22Rv1 (cell line): Measurements from ENCODE around the gene TMEFF1.

Source experiments
- H3K27ac ChIP-seq: fragments of 450-650 bp; 2 replicates; pipeline ENCODE4 v1.5.1; 2017
- ZFX ChIP-seq: fragments of 450-650 bp; IDR thresholded peaks from 2 replicates; pipeline ENCODE4 v1.6.1; 2017; ENCODE audit warnings: antibody characterized with exemption, borderline replicate concordance
- TF ChIP-seq, protein P1 (sequence below): fragments of 450-650 bp; IDR thresholded peaks from 2 replicates; pipeline ENCODE4 v1.5.1; 2017; ENCODE audit warnings: mild to moderate bottlenecking

The TMEFF1 gene

DNA sequence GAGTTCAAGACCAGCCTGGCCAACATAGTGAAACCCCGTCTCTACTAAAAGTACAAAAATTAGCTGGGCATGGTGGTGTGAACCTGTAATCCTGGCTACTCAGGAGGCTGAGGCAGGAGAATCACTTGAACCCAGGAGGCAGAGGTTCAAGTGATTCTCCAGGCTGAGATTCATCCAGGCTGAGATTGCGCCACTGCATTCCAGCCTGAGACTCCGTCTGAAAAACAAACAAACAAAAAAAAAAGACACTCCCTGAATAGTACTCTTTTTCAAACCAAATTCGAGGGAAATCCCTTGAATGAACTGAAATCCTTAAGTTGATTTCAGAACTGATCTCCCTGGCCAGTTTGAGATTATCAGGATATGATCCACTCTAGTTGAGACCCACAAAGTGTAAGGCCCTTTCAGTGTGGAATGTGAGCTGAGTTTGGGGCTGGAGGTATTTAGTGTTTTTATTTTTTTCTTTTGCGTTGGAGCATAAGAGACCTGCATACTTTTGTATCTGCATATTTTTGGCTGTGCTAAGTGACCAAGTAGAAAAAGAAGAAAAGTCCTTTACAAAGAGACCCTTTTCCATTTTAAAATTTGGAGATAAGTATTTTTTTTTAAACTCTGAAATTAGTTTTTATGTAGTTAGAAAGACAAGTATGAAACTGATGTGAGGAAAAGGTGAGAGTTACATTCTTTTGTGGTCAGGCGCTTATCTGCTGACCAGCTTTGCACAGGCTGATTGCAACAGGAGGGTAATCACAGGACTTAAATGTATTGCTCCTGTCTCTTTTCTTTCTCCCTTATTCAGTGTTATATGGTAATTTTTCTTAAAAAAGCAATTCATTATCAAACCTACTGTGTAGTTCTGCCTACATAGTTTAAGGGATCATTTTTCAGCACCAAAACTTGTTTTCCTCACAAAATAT, 42.9 kb downstream of the TMEFF1 start:
- TF ChIP-seq ZFX = no peak
- TF ChIP-seq, protein P1, sequence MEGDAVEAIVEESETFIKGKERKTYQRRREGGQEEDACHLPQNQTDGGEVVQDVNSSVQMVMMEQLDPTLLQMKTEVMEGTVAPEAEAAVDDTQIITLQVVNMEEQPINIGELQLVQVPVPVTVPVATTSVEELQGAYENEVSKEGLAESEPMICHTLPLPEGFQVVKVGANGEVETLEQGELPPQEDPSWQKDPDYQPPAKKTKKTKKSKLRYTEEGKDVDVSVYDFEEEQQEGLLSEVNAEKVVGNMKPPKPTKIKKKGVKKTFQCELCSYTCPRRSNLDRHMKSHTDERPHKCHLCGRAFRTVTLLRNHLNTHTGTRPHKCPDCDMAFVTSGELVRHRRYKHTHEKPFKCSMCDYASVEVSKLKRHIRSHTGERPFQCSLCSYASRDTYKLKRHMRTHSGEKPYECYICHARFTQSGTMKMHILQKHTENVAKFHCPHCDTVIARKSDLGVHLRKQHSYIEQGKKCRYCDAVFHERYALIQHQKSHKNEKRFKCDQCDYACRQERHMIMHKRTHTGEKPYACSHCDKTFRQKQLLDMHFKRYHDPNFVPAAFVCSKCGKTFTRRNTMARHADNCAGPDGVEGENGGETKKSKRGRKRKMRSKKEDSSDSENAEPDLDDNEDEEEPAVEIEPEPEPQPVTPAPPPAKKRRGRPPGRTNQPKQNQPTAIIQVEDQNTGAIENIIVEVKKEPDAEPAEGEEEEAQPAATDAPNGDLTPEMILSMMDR = no peak
- no peak overlapping the region for H3K27ac ChIP-seq

DNA sequence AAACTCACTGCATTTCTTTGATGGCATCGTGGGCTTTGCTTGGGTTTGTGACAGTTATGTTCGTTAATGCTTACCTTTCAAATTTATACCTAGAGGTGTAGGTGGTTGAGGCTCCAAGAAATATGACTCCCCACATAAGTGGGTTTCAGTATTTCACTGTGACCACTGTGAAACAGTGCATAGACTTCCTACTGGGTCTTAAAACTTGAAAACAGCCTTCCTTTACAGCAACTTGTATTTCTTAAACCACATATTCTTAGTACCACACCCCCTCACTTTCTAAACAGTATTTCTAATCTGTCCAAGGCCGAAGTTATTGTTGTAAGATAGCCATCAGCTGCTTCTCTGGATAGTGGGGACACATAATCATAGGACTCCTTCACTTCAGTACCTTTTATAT, 48.3 kb downstream of the TMEFF1 start:
- TF ChIP-seq ZFX = no peak
- TF ChIP-seq, protein P1 = no peak
- no peak overlapping the region for H3K27ac ChIP-seq

DNA sequence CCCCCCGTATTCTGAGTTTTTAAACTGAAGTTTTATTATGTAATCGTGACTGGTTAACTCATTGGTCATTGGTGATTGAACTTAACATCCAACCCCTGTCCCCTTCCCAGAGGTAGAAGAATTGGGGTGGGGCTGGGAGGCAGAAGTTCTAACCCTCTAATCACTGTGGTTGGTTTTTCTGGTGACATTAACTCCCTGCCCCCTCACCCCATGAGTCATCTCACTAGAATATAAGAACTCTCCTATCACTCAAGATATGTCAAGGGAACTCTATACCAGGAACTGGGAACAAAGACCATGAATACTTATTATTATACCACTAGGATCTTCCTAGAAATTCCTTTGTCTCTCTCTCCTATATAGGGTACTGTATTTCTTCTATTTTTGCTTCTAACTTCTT, 52.6 kb downstream of the TMEFF1 start:
- no peak for TF ChIP-seq ZFX
- TF ChIP-seq, protein P1 = no peak
- no peak overlapping the region for H3K27ac ChIP-seq

DNA sequence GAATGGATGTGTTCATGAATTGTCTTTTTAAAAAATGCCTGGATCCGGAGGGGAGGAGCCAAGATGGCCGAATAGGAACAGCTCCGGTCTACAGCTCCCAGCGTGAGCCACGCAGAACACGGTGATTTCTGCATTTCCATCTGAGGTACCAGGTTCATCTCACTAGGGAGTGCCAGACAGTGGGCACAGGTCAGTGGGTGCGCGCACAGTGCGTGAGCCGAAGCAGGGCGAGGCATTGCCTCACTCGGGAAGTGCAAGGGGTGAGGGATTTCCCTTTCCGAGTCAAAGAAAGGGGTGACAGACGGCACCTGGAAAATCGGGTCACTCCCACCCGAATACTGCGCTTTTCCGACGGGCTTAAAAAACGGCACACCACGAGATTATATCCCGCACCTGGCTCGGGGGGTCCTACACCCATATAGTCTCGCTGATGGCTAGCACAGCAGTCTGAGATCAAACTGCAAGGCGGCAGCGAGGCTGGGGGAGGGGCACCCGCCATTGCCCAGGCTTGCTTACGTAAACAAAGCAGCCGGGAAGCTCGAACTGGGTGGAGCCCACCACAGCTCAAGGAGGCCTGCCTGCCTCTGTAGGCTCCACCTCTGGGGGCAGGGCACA, 54.3 kb downstream of the TMEFF1 start:
- peak overlapping the region; percentile 64 for H3K27ac ChIP-seq

DNA sequence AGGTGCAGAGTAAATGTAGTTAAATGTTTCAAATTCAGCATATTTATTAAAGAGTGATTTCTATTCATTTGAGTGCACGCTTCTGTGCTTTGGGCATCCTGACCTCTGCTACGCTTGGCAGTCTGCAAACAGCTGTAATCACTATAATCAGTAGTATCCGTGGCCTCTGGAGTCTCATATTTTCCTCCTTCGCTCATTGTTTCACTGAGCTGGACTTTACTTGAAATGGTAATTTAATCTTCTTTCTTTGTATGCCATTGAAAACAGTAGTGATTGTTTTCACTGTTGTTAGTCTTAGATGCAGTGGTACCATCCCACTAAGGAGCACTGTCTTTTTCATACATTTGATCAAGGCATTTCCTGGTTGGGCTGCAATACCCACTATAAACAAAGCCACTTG, 61.5 kb downstream of the TMEFF1 start:
- no peak for TF ChIP-seq ZFX
- TF ChIP-seq, protein P1 = no peak
- no peak overlapping the region for H3K27ac ChIP-seq

DNA sequence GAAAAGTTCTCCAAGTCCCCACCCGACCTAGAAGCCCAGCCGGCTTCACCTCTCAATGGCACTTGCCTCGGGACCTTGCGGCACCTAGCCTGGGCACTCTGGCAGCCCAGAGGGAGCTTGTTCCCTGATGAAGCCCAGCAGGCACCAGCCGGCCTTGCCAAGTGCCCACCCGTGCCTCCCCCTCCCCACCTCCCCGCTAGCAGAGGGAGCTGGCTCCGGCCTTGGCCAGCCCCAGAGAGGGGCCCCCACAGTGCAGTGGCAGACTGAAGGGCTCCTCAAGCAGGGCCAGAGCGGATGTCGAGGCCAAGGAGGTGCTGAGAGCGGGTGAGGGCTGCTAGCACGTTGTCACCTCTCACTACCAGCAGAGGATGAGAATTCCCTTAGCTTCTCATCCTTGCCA, 67.4 kb downstream of the TMEFF1 start:
- H3K27ac ChIP-seq = no peak overlapping the region
- TF ChIP-seq ZFX = no peak
- TF ChIP-seq, protein P1 = no peak

DNA sequence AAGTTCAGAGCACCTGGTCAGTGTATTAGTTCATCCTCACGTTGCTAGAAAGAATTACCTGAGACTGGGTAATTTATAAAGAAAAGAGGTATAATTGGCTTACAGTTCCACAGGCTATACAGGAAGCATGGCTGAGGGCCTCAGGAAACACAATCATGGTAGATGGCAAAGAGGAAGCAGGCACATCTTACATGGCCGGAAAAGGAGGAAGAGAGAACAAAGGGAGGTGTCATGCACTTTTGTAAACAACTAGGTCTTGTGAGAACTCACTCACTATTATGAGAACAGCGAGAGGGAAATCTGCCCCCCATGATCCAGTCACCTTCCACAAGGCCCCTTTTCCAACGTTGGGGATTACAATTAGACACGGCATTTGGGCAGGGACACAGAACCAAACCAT, 76.1 kb downstream of the TMEFF1 start:
- H3K27ac ChIP-seq = no peak overlapping the region
- no peak for TF ChIP-seq ZFX
- TF ChIP-seq, protein P1 = no peak
